Measurements from ENCODE around the gene PJA1. TPM values are rescaled to one million over a fixed set of nuclear protein-coding genes. Genes with fewer than 3 reads are reported as not detected.

The PJA1 gene
- total RNA-seq, 2 donors from 2014 or later, result 9.3 to 9.8 TPM

GRCh38 chrX:69154051-69154450 is 11.2 kb downstream of the PJA1 start:
- peak; percentile 11 for DNase-seq
- H3K4me3 ChIP-seq, result no peak overlapping the region
- H3K27ac ChIP-seq, result no peak overlapping the region
- H3K27me3 ChIP-seq, result peaks cover 8% of the 10 kb centered on the region
- no peak overlapping the region for H3K9ac ChIP-seq (ENCODE audit: low read depth in 2 of 2, low read length in 2 of 2)
- no peaks in the 10 kb centered on the region for H3K36me3 ChIP-seq
- TF ChIP-seq, protein P1, sequence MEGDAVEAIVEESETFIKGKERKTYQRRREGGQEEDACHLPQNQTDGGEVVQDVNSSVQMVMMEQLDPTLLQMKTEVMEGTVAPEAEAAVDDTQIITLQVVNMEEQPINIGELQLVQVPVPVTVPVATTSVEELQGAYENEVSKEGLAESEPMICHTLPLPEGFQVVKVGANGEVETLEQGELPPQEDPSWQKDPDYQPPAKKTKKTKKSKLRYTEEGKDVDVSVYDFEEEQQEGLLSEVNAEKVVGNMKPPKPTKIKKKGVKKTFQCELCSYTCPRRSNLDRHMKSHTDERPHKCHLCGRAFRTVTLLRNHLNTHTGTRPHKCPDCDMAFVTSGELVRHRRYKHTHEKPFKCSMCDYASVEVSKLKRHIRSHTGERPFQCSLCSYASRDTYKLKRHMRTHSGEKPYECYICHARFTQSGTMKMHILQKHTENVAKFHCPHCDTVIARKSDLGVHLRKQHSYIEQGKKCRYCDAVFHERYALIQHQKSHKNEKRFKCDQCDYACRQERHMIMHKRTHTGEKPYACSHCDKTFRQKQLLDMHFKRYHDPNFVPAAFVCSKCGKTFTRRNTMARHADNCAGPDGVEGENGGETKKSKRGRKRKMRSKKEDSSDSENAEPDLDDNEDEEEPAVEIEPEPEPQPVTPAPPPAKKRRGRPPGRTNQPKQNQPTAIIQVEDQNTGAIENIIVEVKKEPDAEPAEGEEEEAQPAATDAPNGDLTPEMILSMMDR (IDR thresholded peaks at IDR 0.05), result no peak
- no peaks in the 10 kb centered on the region for H3K9me3 ChIP-seq
- H3K4me1 ChIP-seq, result no peaks in the 10 kb centered on the region
- intact Hi-C loops (cut with DNase I), result no loop called here

DNA sequence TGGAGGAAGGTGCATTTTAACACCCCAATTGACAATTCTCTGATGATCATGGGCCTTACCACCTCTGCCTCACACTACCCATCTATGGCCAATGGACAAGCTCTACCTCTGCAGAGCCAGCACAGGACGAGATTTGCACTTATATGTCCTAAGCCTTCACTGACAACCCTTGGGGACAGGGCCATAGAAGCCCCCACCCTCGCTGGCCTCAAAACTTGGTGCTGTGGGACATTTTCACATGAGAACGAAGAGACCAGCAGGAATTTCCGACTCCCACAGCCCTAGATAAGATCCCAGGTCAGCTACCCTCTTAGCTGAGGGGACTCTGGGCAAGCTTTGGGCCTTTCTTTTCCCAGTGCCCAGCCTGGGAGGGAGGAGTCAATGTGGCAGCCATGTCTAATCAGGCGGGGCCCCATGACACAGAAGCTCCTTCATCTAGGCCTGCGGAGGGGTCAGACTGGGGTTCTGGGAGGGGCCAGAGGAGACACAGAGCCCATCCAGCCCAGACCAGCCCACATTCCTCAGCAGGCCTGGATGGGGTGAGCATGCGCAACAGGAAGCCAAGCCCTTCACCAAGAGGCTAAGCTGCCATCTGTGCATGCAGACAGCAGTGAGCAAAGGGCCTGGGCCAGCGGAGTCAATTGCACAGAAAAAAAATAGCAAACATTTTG is 12.1 kb downstream of the PJA1 start:
- intact Hi-C loops (cut with DNase I), result no loop called here
- H3K9ac ChIP-seq (ENCODE audit: low read depth in 2 of 2, low read length in 2 of 2), result no peak overlapping the region
- TF ChIP-seq, protein P1 (IDR thresholded peaks at IDR 0.05), result no peak
- no peaks in the 10 kb centered on the region for H3K4me1 ChIP-seq
- H3K27ac ChIP-seq, result no peak overlapping the region
- H3K9me3 ChIP-seq, result no peaks in the 10 kb centered on the region
- H3K36me3 ChIP-seq, result no peaks in the 10 kb centered on the region
- peaks cover 3% of the 10 kb centered on the region for H3K27me3 ChIP-seq
- peak; percentile 28 for DNase-seq
- no peak overlapping the region for H3K4me3 ChIP-seq

DNA sequence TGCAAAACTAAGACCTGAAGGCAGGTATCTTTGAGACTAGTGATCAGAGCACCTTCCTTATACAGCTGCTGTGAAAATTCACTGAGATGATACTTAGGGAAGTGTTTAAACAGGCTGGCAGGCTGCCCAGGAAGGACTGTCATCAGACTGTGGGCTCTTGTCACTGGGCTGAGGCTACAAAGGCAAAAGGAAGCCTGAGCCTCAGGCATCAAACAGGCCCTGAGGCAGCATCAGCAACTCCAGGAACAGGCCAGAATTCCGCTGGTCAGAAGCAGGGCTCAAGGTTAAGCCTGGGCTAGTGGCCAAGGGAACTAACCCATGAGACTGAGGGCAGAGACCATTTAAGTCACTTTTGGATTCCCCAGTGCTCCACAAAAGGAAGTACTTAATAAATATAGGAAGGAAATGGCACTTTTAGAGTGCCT is 12.8 kb downstream of the PJA1 start:
- H3K27ac ChIP-seq, result no peak overlapping the region
- intact Hi-C loops (cut with DNase I), result no loop called here
- no peak overlapping the region for H3K4me3 ChIP-seq
- TF ChIP-seq, protein P1 (IDR thresholded peaks at IDR 0.05), result no peak
- peaks cover 3% of the 10 kb centered on the region for H3K27me3 ChIP-seq
- peak; percentile 36 for DNase-seq
- no peak overlapping the region for H3K9ac ChIP-seq (ENCODE audit: low read depth in 2 of 2, low read length in 2 of 2)
- H3K9me3 ChIP-seq, result no peaks in the 10 kb centered on the region
- no peaks in the 10 kb centered on the region for H3K36me3 ChIP-seq
- no peaks in the 10 kb centered on the region for H3K4me1 ChIP-seq

- Histone ChIP-seq H3K27ac (no peak overlapping the region), H3K4me1 (no peaks in the 10 kb centered on the region), H3K9me3 (no peaks in the 10 kb centered on the region), H3K36me3 (no peaks in the 10 kb centered on the region), H3K4me3 (no peak overlapping the region), H3K27me3 (peaks cover 3% of the 10 kb centered on the region), H3K9ac (ENCODE audit: low read depth in 2 of 2, low read length in 2 of 2) (no peak overlapping the region)
- TF ChIP-seq, protein P1 (IDR thresholded peaks at IDR 0.05), result no peak
- intact Hi-C loops (cut with DNase I), result no loop called here
- peak; percentile 10 for DNase-seq
Observed at GRCh38 chrX:69151866-69152284, 13.4 kb downstream of the PJA1 start.

DNA sequence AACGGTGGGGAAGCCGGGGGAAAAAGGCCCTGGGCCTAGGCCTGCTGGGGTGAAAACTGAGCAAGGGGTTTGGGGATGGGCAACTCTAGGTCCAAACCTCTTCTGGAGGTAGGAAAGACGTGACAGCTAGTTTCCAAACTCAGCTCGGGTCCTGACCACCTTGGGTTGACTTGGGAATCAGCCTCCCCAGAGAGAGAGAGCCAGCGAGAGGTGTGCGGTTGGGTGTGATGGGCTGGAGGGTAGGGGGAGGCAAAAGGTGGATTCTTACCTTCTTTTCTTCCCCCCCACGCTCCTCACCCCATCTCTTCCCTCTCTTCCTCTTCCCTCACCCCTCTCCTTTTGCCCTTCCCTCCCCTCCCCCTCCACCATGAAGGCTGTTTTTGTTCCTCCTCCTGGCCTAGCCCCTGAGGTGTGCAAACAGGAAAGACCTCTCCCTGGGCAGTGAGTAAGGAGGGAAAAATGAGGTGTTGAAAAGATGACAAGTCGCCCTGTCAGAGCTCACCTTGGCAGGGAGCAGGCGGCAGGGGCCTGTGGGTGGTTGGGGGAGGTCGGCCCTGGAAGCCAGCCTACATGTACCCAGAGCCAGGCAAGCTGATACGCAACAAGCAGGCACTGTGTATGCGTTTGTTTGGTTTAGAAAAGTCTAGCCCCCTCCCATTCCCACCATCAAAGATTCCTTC is 14.8 kb downstream of the PJA1 start:
- no peaks in the 10 kb centered on the region for H3K36me3 ChIP-seq
- H3K4me1 ChIP-seq, result no peaks in the 10 kb centered on the region
- TF ChIP-seq, protein P1 (IDR thresholded peaks at IDR 0.05), result no peak
- no peak overlapping the region for H3K4me3 ChIP-seq
- H3K27ac ChIP-seq, result no peak overlapping the region
- peak; percentile 10 for DNase-seq
- intact Hi-C loops (cut with DNase I), result no loop called here
- no peaks in the 10 kb centered on the region for H3K9me3 ChIP-seq
- H3K9ac ChIP-seq (ENCODE audit: low read depth in 2 of 2, low read length in 2 of 2), result no peak overlapping the region
- peaks cover 3% of the 10 kb centered on the region for H3K27me3 ChIP-seq

Measured in colonic mucosa (tissue), 4 donors.